HG02642 (cell line): Measurements from ENCODE around the gene ST3GAL4.

Experiments used
- ATAC-seq: cut with Tn5 transposase; IDR thresholded peaks from one replicate; pipeline ENCODE4 v1.9.1; 2021; ENCODE audit warnings: mild to moderate bottlenecking; ENCODE audit not compliant: unreplicated experiment, poor library complexity

ST3GAL4 gene

DNA sequence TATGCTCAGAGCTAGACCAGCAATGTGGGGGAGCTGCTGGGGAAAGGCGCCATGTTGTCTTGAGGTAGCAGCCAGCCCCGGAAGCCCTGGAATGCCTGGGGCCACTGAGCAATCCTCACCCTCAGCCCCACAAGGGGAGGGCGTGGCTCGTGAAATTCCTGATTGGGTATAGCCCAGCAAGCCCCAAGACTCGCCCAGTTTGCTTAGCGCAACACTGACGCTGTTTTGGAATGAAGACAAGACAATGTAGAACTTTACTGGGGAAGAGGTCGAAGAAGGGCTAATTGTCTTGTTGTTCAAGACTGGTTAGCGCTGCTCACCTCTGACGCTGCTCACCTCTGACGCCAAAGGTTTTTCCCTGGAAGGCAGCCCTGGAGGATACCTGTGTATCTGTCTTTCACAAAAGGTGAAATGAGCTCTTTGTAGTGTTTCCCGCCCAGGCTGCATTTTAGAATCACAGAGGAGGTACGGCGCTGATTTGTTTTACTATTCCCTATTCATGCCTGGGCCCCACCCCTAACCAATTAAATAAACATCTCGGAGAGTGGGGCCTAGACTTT is 47.6 kb downstream of the ST3GAL4 start:
- ATAC-seq, result no peak

DNA sequence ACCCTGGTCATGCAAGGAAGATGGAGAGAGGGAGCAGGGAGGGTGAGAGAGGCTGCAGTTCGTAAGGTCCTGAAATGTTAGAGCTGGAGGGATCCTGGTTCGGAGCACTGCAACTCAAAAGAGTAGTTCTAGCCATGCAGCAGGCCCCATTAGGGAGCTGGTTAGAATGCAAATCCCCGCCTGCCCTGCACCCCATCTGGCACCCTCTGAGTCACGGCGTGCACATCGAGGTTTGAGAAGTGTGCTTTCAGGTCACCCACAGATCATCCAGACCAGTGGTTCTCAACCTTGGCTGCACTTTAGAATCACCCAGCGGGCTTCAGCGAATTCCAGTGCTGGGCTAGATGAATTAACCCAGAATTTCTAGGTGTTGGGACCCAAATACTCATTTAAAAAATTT is 48.2 kb downstream of the ST3GAL4 start:
- peak; percentile 81 for ATAC-seq

DNA sequence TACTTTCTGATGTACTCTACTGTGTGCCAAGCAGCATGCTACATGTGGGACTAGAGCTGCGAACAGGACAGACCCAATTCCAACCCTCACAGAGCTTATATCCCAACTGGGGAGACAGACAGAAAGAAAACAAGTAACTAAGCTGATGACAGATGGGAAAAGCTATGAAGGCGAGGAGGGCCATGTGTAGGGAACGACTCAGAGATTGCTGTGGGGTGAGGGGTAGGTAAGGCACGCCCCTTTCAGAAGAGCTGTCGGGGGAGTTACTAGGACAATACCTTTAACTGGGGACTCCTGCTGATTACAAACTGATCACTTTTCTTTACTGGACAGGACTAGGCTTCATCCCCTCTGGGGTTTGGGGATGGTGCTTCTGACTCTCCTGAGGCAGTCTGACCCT is 48.9 kb downstream of the ST3GAL4 start:
- no peak for ATAC-seq

DNA sequence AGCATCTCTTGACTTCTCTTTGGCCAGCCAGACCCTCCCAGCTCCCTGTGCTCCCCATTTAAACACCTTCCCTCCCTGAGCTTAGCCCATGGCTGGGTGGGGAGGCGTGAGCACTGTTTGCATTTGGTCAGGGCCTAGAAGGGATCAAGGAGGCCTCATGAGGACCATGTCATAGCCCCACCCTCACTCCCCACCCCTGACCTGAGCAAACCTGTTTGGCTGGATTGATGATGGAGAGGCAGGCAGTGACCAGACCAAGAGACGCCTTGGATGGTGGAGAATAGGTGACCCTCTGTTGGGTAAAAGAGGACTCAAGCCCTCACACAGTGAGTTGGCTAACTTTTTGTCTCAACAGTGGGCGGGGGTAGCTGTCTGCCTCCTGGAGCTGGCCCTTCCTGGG is 49.9 kb downstream of the ST3GAL4 start:
- no peak for ATAC-seq

DNA sequence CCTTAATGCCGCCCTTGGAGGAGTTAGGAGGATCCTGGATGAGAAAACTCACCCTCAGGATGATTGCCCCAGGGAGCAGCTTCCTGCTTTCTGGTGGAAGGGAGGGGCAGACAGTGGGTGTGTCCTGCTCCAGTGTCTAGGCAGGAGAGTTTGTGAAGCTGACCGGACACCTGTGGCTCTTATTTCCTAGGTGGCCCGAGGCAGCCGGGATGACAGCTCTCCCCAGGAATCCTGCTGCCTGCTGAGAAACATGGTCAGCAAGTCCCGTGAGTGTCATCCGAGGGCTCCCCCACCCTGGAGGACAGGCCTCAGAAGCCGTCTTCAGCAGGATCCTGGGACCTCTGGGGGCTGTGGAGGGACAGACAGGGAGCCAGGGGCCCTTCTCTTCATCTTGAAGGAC is 50.4 kb downstream of the ST3GAL4 start:
- no peak for ATAC-seq

DNA sequence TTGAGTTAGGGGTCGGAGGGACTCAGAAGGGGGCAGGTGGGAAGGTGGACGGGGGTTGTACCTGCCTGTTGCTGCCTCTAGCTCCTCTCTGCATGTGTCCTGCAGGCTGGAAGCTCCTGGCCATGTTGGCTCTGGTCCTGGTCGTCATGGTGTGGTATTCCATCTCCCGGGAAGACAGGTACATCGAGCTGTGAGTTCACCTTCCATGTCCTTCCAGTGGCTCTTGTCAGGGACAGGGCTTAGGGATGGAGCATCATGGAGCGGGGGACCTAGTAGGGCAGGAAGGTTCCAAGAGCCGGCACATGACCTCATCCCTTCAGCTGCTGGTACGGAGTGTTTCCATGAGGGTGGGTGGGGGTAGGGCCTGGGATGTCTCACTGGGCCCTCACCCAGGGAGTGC is 50.9 kb downstream of the ST3GAL4 start:
- no peak for ATAC-seq

DNA sequence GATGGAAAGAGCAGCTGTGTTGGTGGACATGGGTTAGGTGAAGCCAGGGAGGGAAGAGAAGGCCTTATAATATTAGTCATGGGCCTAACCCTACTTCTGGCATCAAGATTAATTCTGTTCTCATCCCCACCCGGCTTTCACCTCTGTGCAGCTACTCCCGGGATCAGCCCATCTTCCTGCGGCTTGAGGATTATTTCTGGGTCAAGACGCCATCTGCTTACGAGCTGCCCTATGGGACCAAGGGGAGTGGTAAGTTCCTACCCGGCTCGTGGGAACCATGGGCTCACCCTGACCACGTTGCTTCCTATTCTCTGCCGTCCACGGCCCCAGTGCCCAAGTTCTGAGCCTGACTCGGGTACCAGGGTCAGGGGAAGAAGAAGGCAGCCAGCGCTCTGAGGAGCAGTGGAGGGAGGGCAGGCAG is 51.6 kb downstream of the ST3GAL4 start:
- no peak for ATAC-seq

DNA sequence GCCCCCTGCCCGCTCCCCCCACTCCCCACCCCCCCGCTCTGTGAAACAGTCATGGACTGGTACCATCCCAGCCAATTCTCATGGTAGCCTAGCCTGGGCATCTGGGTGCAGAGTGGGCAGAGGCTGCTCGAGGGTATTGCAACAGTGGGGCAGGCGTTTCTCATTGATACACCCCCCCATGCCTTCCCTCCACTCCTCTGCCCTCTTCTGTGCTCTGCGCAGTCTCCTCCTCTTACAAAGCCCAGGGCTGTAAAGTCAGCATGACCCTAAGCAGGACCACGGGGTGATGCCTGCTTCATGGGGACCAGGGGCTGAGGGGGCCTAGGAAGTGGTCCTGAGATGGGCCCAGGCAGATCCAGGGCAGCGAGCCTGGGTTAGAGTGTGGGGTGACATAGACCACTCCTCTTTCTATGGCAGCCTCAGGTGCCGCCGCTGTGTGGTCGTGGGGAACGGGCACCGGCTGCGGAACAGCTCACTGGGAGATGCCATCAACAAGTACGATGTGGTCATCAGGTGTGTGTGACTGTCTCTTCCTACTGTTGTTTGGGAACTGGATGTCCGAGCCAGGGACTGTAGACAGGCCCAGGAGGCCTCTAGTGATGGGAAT is 52.3 kb downstream of the ST3GAL4 start:
- no peak for ATAC-seq

DNA sequence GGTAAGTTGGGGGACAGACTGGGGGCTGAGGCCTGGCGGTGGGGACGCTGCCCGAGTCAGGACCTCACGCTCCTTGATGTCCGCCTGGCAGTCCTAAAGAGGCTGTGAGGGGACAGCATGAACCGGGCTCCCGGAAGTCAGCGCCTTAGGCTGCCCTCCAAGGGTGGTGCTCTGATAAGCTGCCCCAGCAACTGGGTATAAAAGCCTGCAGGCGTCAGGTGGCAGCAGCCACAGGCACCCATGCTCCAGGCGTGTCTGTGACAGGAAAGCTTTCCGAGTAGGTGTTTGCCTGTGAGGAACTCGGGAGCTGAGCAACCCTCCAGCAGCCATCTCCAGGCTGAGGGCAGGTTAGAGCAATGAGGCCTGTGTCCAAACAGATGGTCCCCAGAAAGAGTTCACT is 53.0 kb downstream of the ST3GAL4 start:
- ATAC-seq, result no peak

DNA sequence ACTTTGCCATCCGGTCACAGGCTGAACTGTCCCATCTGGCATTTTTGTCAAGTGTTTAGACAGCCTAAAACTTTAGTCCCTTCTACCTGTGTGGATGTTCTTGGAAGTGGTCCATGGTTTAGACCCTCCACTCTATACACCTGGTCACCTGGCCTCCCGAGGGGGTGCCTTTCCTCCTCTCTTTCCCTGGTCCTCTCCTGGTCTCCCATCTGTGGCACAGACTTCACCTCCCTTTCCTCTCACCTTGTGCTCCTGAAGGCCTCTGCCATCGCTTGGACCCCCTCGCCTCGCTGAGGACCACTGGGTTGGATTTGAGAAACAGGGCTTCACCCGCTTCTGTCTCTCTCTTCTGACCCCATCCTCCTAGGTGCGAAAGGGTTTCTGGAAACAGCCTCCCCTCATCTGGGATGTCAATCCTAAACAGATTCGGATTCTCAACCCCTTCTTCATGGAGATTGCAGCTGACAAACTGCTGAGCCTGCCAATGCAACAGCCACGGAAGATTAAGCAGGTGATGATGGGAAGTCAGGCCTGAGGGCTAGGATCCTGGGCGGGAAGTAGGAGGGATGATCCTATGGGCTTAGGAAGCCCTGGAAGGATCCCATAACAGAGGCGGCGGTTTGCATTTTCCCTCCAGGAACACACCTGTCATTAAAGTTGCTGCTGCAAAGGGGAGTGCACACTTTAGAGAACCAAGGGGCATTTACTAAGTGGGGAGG is 53.6 kb downstream of the ST3GAL4 start:
- no peak for ATAC-seq

DNA sequence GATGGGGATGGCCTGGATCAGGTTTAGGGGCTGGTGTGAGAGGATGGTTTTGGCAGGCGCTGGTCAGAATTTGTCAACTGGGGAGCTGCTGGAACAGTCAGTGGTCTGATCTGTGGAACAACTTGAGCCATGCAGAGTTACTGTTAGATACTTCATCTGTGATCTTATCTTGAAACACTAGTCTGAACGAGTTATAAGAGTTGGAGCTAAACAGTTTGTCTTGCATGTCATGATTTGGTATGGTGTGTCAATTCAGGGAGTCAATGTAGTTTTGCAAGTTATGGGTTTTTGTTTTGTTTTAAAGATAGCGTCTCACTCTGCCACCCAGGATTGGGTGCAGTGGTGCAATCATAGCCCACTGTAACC is 54.1 kb downstream of the ST3GAL4 start:
- no peak for ATAC-seq

DNA sequence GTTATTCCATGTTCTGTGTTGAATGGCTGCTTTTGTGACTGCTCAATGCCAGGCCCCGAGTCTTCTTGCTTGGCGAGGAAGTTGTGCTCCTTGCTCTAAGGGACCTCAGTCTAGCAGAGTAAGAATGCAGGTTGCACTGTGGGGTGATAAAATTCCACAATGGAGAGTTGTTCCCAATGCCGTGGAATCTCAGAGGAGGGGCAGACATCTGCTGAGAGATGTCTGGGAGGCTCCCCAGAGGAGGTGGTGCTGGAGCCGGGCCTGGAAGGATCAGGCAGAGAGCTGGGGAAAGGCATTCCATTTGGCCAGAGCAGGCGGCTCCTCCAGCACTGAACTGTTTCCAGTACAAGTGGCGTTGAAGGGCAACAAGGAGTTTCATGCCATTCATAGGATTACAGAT is 55.2 kb downstream of the ST3GAL4 start:
- ATAC-seq, result no peak

DNA sequence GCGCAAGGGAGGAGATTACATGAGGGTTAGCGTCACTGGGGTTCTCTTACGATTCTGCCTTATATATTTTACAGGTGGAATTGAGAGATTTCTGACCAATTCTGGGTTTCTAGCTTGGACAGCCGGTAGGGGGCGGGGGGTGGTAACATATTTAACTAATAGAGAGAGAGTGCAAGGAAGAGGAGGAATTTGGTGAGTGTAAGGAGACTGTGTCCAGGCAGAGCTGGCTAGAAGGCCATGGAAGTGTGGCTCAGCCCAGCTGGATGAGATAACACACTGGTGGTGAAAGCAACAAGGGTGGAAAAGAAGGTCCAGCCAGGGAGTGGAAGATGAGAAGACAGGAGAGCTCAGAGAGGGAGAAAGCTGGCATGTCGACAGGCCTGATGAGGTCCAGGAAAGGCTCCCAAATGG is 56.5 kb downstream of the ST3GAL4 start:
- ATAC-seq, result no peak

DNA sequence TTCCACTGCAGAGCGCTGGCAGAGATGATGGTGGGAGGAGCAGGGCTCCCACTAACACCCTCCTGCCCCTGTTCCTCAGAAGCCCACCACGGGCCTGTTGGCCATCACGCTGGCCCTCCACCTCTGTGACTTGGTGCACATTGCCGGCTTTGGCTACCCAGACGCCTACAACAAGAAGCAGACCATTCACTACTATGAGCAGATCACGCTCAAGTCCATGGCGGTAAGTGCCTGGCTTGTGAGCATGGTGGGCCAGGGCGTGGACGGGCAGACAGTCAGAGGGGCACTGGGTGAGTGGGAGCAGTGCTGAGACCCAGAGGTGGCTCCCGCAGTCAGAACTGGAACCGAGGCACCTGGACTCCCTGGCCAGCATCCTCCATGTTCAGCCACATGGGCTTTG is 57.9 kb downstream of the ST3GAL4 start:
- no peak for ATAC-seq

DNA sequence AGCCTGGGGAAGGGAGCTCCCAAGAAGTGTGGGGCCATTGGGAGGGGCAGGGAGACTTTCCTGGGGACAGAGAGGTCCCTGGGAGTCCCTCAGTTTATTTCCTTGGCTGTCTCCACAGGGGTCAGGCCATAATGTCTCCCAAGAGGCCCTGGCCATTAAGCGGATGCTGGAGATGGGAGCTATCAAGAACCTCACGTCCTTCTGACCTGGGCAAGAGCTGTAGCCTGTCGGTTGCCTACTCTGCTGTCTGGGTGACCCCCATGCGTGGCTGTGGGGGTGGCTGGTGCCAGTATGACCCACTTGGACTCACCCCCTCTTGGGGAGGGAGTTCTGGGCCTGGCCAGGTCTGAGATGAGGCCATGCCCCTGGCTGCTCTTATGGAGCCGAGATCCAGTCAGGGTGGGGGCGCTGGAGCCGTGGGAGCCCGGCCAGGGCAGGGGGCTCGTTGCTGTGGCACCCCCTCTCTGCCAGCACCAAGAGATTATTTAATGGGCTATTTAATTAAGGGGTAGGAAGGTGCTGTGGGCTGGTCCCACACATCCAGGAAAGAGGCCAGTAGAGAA is 58.4 kb downstream of the ST3GAL4 start:
- ATAC-seq, result no peak

DNA sequence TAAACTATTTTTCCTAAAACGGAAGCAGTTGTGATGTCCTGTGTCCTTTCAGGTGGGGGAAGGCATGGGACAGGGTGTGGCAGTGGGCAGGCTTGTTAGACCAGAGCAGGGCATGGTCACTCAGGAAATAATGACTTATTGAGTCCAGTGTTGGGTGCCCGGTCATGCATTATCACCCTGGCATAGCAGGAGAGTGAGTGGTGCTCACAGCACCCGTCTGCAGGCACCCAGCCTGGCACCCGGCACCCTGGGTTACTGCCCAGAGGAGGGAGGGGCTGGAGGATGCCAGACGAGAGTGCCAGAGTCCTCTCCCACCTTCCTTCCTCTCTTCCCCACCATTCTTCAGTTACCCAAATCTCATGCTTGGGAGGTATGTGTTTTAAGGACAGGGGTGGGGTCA is 59.1 kb downstream of the ST3GAL4 start:
- ATAC-seq, result no peak

DNA sequence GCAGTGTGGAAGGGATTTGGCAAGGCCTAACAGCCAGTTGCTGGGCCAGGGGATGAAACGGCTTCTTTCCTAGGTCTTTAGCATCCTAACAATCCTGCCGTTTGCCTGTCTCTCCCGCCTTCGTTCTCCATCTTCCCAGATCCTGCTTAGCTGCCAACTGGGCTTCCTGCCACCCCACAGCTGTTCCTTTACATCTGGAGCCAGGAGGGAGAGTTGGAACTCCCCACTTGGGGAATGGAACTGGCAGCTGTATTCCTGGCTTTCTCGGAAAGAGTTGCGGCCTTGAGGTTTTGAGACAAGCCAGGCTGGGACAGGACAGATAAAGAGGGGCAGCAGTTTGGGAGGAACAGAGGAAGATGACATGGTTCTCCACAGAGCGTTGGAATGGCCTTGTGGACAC is 59.6 kb downstream of the ST3GAL4 start:
- no peak for ATAC-seq

DNA sequence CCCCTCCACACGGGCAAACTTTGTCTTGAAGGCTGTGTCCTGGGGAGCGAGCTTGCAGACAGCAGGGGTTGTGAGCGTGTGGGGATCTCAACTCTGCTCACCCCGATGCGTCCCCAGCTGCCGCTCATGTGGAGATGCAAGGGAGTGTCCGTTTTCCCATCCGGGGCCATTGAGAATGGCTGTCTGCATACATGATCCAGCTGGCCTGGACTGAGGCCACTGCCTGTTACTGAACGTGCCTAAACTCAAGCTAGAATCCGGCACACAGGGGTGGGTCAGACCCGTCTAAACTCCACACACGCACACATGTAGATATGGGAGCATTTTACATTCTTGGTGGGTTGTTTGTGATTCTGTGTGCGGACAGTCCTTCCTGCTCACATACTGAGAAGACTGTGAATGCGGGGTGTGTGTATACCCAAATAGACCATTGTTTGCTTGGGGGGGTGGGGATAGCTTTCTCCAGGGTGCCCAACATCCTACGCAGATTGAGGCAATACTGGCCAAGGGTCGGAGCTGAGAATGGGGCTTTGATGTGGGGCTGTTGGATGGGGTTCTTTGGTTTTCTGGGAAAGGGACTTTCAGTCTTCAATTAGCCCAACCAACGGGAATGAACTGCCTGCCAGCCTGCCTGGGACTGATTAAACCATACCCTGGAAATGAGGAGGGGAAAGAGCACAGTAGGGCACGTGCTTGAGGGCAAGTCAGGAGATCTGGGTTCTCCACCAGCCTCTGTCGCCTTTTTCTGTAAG is 60.4 kb downstream of the ST3GAL4 start:
- no peak for ATAC-seq

DNA sequence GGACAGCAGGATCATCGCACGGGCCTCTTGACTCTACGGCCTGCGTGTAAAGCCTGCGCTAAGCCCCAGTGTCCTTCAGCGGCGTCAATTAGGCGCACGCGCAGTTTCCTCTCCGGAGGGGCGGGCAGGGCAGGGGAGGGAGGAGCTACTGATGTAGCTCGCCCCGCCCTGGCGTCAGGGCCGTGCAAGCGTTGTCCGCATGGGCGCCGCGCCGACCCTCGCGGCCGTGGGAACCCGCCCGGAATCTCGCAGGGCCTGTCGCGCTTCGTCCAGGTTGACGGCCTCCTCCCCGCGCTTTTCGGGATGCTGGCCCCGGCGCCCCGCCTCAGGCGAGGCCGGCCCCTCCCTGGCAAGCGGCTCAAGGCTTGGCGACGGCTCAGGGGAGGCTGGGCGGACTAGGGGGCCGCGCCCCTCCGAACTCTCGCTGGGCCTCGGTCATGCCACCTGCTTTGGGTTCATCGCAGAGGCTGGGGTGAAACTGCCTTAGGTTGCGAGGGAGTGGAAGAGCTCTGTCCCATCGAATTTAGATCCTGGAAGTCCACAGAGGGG is 61.1 kb downstream of the ST3GAL4 start:
- ATAC-seq, result peak; percentile 87

DNA sequence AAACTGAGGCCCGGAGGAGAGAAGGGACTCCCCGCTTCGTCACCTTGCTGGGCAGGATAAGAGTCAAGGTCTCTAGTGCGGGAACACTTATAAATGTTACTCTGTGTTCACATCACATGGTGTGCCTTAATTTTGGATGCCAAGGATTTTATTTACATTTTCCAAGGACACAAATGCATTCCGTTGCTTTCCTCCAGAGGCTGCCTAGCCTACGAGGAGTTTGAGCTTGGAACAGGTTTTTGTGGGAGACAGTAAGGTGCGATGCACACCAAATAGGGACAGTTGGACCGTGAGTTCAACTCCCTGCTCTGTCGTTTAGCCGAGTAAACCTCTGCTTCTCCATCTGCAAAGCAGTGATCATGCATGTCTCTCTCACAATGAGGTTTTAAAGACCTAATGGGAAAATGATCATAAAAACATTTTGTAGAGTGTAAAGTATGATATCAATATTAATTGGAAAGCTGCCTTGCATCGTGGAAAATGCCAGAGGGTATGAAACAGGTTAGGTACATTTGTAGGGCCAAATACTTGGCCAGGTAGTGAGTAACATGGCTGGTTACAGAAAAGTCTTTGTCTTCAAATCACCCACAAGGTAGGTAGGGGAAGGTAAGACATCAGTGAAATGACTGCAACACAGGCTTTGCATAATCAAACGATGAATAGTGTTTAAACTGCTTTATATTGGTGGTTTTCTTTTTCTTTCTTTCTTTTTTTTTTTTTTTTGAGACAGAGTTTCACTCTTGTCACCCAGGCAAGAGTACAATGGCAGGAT is 61.8 kb downstream of the ST3GAL4 start:
- no peak for ATAC-seq
